Mucosa of rectum (tissue), 2 donors: ENCODE data around the gene HOXC4.
A peak's percentile ranks its signal among the peaks of the same experiment; 100 is the strongest.

Source experiments
- H3K27ac ChIP-seq, 2 donors: one replicate each; pipeline ENCODE4 v1.7.0; 2013; ENCODE audit warnings: inconsistent platforms in 2 of 2, low read depth in 2 of 2, low read length in 2 of 2
- H3K27me3 ChIP-seq, 2 donors: one replicate each; pipeline ENCODE4 v1.7.0; 2013; ENCODE audit warnings: low read length in 2 of 2; ENCODE audit not compliant: control insufficient read depth in 2 of 2, insufficient read depth in 2 of 2
- H3K36me3 ChIP-seq, 2 donors: one replicate each; pipeline ENCODE4 v1.7.0; 2013; ENCODE audit warnings: low read length in 2 of 2; ENCODE audit not compliant: control insufficient read depth in 2 of 2, insufficient read depth in 2 of 2
- H3K4me1 ChIP-seq, 2 donors: one replicate each; pipeline ENCODE4 v1.7.0; 2013; ENCODE audit warnings: low read length in 2 of 2, mild to moderate bottlenecking in 1 of 2; ENCODE audit not compliant: control insufficient read depth in 2 of 2, insufficient read depth in 2 of 2
- H3K4me3 ChIP-seq, 2 donors: one replicate each; pipeline ENCODE4 v1.7.0; 2013; ENCODE audit warnings: low read length in 2 of 2
- H3K9ac ChIP-seq, 2 donors: one replicate each; pipeline ENCODE4 v1.7.0; 2013; ENCODE audit warnings: low read length in 2 of 2, low read depth in 1 of 2, mild to moderate bottlenecking in 1 of 2
- H3K9me3 ChIP-seq, 2 donors: one replicate each; pipeline ENCODE4 v1.7.0; 2013; ENCODE audit warnings: low read length in 2 of 2; ENCODE audit not compliant: control insufficient read depth in 2 of 2
- donor health status: healthy.
- donor health status: Normal muscosa, but diverticular disease.

HOXC4 gene

DNA sequence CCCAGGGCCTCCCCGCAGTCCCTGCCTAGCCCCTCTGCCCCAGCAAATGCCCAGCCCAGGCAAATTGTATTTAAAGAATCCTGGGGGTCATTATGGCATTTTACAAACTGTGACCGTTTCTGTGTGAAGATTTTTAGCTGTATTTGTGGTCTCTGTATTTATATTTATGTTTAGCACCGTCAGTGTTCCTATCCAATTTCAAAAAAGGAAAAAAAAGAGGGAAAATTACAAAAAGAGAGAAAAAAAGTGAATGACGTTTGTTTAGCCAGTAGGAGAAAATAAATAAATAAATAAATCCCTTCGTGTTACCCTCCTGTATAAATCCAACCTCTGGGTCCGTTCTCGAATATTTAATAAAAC is 23.2 kb upstream of the HOXC4 start:
- H3K4me3 ChIP-seq: no peak overlapping the region
- H3K9me3 ChIP-seq: peaks cover 0 to 3% of the 10 kb centered on the region in 2 donors
- H3K36me3 ChIP-seq: no peaks in the 10 kb centered on the region
- no peak overlapping the region for H3K27ac ChIP-seq
- H3K9ac ChIP-seq: no peak overlapping the region
- H3K4me1 ChIP-seq: peaks cover 2 to 8% of the 10 kb centered on the region in 2 donors
- peaks cover 72 to 83% of the 10 kb centered on the region in 2 donors for H3K27me3 ChIP-seq

DNA sequence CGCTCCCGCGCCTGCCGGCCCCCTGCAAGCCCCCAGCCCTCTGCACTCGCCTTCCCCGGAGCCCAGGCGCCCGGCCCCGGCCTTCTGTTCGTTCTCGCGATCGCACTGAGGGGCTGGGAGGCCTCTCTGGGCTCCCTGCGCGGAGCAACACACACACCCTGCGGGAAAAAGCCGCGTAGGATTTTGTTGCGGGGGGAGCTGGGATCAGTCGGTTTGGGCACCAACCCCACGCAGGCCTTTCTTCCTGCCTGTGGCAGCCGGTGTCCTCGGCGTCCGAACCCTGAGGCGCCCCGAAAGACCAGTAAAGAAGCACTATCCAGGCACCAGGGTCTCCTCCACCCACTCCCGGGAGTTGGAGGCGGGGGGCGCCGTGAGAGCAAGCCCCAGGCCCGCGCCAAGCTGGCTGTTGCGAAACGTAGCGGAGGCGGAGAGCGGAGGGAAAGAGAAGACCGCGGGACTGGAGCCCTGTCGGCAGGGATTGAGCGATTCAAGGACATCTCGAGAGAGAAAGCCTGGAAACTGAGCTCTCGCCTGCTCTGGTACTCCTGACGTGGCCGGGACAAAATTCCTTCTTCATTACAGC is 22.7 kb upstream of the HOXC4 start:
- Histone ChIP-seq H3K4me3 (no peak overlapping the region), H3K9me3 (peaks cover 0 to 3% of the 10 kb centered on the region in 2 donors), H3K27me3 (peaks cover 73 to 83% of the 10 kb centered on the region in 2 donors), H3K36me3 (no peaks in the 10 kb centered on the region), H3K4me1 (peaks cover 2 to 8% of the 10 kb centered on the region in 2 donors), H3K9ac (no peak overlapping the region), H3K27ac (no peak overlapping the region)

- no peaks in the 10 kb centered on the region for H3K36me3 ChIP-seq
- H3K9me3 ChIP-seq: peaks cover 0 to 3% of the 10 kb centered on the region in 2 donors
- peaks cover 2 to 8% of the 10 kb centered on the region in 2 donors for H3K4me1 ChIP-seq
- H3K9ac ChIP-seq: no peak overlapping the region
- H3K4me3 ChIP-seq: no peak overlapping the region
- H3K27me3 ChIP-seq: peaks cover 74 to 83% of the 10 kb centered on the region in 2 donors
- no peak overlapping the region for H3K27ac ChIP-seq
Measured at GRCh38 chr12:54031480-54031879, 22.2 kb upstream of the HOXC4 start.

- Histone ChIP-seq H3K9ac (no peak overlapping the region), H3K9me3 (peaks cover 0 to 3% of the 10 kb centered on the region in 2 donors), H3K27ac (no peak overlapping the region), H3K27me3 (peaks cover 78 to 84% of the 10 kb centered on the region in 2 donors), H3K4me1 (peaks cover 0 to 8% of the 10 kb centered on the region in 2 donors), H3K36me3 (no peaks in the 10 kb centered on the region), H3K4me3 (no peak overlapping the region)
Measured at GRCh38 chr12:54032086-54032619, 21.5 kb upstream of the HOXC4 start.

GRCh38 chr12:54032627-54033100 is 21.0 kb upstream of the HOXC4 start, which contains the start of gene HOXC5:
HOXC5 (plus strand) TSS chr12:54033050; CDS start chr12:54033123, 73 bp downstream.
- H3K36me3 ChIP-seq: no peaks in the 10 kb centered on the region
- peak within 1 kb of the TSS; percentile 16 to 44 for H3K4me3 ChIP-seq
- peaks cover 77 to 84% of the 10 kb centered on the region in 2 donors for H3K27me3 ChIP-seq
- no peak within 1 kb of the TSS for H3K9ac ChIP-seq
- H3K9me3 ChIP-seq: peaks cover 0 to 3% of the 10 kb centered on the region in 2 donors
- H3K27ac ChIP-seq: no peak within 1 kb of the TSS
- H3K4me1 ChIP-seq: peaks cover 0 to 8% of the 10 kb centered on the region in 2 donors

DNA sequence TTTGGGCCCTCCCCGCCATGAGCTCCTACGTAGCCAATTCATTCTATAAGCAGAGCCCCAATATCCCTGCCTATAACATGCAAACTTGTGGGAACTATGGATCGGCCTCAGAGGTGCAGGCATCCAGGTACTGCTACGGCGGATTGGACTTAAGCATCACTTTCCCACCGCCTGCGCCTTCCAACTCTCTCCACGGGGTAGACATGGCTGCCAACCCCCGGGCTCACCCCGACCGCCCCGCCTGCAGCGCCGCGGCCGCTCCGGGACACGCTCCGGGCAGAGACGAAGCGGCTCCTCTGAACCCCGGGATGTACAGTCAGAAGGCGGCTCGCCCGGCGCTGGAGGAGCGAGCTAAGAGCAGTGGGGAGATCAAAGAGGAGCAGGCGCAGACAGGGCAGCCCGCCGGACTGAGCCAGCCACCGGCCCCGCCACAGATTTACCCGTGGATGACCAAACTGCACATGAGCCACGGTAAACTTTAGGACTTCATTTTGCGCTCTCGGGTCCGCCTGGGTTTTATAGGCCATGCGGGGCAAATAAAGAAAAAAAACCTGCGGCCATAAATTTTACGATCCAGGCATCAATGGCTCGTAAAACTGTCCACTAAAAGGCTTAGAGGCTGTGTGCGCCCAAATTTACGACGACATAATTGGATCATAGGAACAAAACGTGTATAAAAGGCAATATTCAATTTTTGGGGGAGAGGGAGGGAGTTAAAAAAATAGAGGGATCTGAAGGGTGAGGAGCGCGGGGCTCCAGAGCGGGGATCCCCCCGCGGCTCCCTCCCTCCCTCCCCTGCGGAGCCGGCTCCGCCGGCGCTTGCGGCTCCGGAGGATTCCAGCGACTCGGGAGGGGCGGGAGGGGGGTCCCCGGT is 20.3 kb upstream of the HOXC4 start:
- H3K27me3 ChIP-seq: peaks cover 78 to 85% of the 10 kb centered on the region in 2 donors
- H3K27ac ChIP-seq: no peak overlapping the region
- H3K4me1 ChIP-seq: peaks cover 0 to 6% of the 10 kb centered on the region in 2 donors
- H3K9ac ChIP-seq: no peak overlapping the region
- H3K4me3 ChIP-seq: peak overlapping the region in 1 of 2 donors; percentile 44
- no peaks in the 10 kb centered on the region for H3K36me3 ChIP-seq
- peaks cover 0 to 3% of the 10 kb centered on the region in 2 donors for H3K9me3 ChIP-seq

DNA sequence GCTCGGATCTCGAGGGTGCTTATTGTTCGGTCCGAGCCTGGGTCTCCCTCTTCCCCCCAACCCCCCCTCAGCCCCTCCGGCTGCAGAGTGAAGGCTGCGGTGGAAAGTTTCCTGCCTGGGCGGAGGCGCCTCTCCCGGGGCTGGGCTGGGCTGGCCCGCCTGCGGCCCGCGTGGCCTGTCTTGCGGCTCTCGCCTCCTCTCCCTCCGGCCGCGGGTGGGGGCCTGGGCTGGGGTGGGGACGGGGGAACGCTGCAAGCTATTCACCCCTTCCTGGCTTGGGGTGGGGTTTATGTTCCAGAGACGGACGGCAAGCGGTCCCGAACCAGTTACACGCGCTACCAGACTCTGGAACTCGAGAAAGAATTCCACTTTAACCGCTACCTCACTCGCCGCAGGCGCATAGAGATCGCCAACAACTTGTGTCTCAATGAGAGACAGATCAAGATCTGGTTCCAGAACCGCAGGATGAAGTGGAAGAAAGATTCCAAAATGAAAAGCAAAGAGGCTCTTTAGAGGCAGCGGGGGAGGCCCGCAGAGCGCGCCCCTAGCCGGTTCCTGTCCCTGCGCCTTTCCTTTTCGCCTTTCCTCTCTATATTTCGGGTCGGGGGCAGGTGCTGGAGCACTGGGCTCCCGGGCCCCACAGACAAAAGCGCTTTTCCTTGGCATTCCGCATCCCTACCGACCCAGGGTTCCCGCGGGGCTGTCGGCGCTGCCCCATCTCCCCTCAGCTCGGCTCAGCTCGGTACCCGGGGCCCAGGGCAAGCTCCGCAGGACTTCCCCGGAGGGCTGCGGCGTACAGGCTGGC is 19.5 kb upstream of the HOXC4 start:
- Histone ChIP-seq H3K9ac (no peak overlapping the region), H3K4me3 (no peak overlapping the region), H3K27ac (no peak overlapping the region), H3K27me3 (peaks cover 82 to 85% of the 10 kb centered on the region in 2 donors), H3K4me1 (peaks cover 0 to 2% of the 10 kb centered on the region in 2 donors), H3K36me3 (no peaks in the 10 kb centered on the region), H3K9me3 (peaks cover 0 to 3% of the 10 kb centered on the region in 2 donors)

GRCh38 chr12:54034785-54035310 is 18.8 kb upstream of the HOXC4 start:
- H3K9me3 ChIP-seq: peaks cover 0 to 3% of the 10 kb centered on the region in 2 donors
- H3K27ac ChIP-seq: no peak overlapping the region
- H3K4me1 ChIP-seq: peaks cover 0 to 2% of the 10 kb centered on the region in 2 donors
- H3K27me3 ChIP-seq: peaks cover 85% of the 10 kb centered on the region in 2 donors
- H3K4me3 ChIP-seq: no peak overlapping the region
- H3K9ac ChIP-seq: no peak overlapping the region
- no peaks in the 10 kb centered on the region for H3K36me3 ChIP-seq

GRCh38 chr12:54035568-54036264 is 17.9 kb upstream of the HOXC4 start:
- H3K27me3 ChIP-seq: peaks cover 89 to 90% of the 10 kb centered on the region in 2 donors
- peaks cover 0 to 2% of the 10 kb centered on the region in 2 donors for H3K4me1 ChIP-seq
- H3K4me3 ChIP-seq: no peak overlapping the region

More at GRCh38 chr12:54035568-54036264, 17.9 kb upstream of the HOXC4 start:
- Histone ChIP-seq H3K36me3 (no peaks in the 10 kb centered on the region), H3K9me3 (peaks cover 0 to 3% of the 10 kb centered on the region in 2 donors), H3K27ac (no peak overlapping the region), H3K9ac (no peak overlapping the region)
